AG04449 (cell line): Measurements from ENCODE around the gene PYGM.

Experiments used
- CTCF ChIA-PET: fragments of 350-600 bp; formaldehyde crosslinking; extraction: SDS; loops from one replicate; lab custom pipeline; 2021; ENCODE audit warnings: antibody characterized with exemption; lab: Yijun Ruan, JAX
- POLR2A ChIA-PET: fragments of 400-600, 350-600 bp; formaldehyde crosslinking; extraction: SDS; loops from one replicate; lab custom pipeline; 2020; ENCODE audit warnings: antibody characterized with exemption, inconsistent platforms; lab: Yijun Ruan, JAX
- DNase-seq: peaks from one replicate; pipeline ENCODE4 v3.0.0-alpha.2; 2010; ENCODE audit warnings: low read depth, low spot score
- H3K4me3 ChIP-seq: 2 replicates; pipeline ENCODE4 v1.5.1; 2011; ENCODE audit warnings: low read depth, mild to moderate bottlenecking, control low read depth, low read length
- CTCF ChIP-seq: IDR thresholded peaks from one replicate; pipeline ENCODE4 v1.5.1; 2011; ENCODE audit warnings: mild to moderate bottlenecking, moderate library complexity, low read length, control low read depth, inconsistent platforms; ENCODE audit not compliant: insufficient read depth; ENCODE audit errors: missing control alignments

Gene PYGM

GRCh38 chr11:64698427-64698826 is 61.3 kb downstream of the PYGM start:
- ChIA-PET POLR2A (no interaction called here), CTCF (interaction anchor here (2.2 to 5.8 kb wide), 2 partner anchors 9 to 10 kb away, joined by 4 to 60 read pairs; no protein-coding TSS in a partner anchor)
- TF ChIP-seq CTCF: no peak
- H3K4me3 ChIP-seq: no peak overlapping the region
- DNase-seq: no peak

GRCh38 chr11:64697663-64698375 is 62.0 kb downstream of the PYGM start:
- POLR2A ChIA-PET: no interaction called here
- DNase-seq: no peak
- CTCF ChIA-PET: interaction anchor here (1.3 to 5.8 kb wide), 3 partner anchors 8 to 249 kb away, joined by 4 to 60 read pairs (median 4); no protein-coding TSS in a partner anchor
- no peak for TF ChIP-seq CTCF
- H3K4me3 ChIP-seq: no peak overlapping the region
